ENCODE results near the gene RNF157. TPM values are rescaled to one million over a fixed set of nuclear protein-coding genes. Genes with fewer than 3 reads are reported as not detected.

Gene RNF157
- total and polyA plus RNA-seq, 2 experiments from 2014 or later, result 5.0 to 8.6 TPM

GRCh38 chr17:76277300-76278267 lies 37.3 kb upstream of the RNF157 start:
- TF ChIP-seq EZH2phosphoT487 (IDR thresholded peaks at IDR 0.05; ENCODE audit: low read depth, severe bottlenecking, unreplicated experiment) (no peak), EZH2 (IDR thresholded peaks at IDR 0.05; ENCODE audit: borderline replicate concordance) (no peak), CTCF (IDR thresholded peaks at IDR 0.05; ENCODE audit: poor library complexity) (no peak)
- Histone ChIP-seq H3K79me2 (no peaks in the 10 kb centered on the region), H3K9me3 (ENCODE audit: low read depth) (no peaks in the 10 kb centered on the region), H2AFZ (no peak overlapping the region), H3K4me2 (no peak overlapping the region), H3K9me2 (replicated peaks; ENCODE audit: insufficient read depth) (no peaks in the 10 kb centered on the region), H3K27ac (no peak overlapping the region), H3K27me3 (no peaks in the 10 kb centered on the region), H4K20me1 (ENCODE audit: insufficient read depth, poor library complexity, severe bottlenecking) (no peaks in the 10 kb centered on the region), H3K4me1 (ENCODE audit: insufficient read depth) (peaks cover 3% of the 10 kb centered on the region), H3K36me3 (replicated peaks; ENCODE audit: insufficient read depth, low read depth) (no peaks in the 10 kb centered on the region), H3K4me3 (no peak overlapping the region)
- DNase-seq (ENCODE audit: low spot score), result no peak
- 96% methylated on average over 31 of the region's 31 CpGs for WGBS (ENCODE audit: low lambda C conversion rate, missing lambda C conversion rate)

- Histone ChIP-seq H3K4me1 (ENCODE audit: insufficient read depth) (peaks cover 11% of the 10 kb centered on the region), H3K9me2 (replicated peaks; ENCODE audit: insufficient read depth) (no peaks in the 10 kb centered on the region), H4K20me1 (ENCODE audit: insufficient read depth, poor library complexity, severe bottlenecking) (no peaks in the 10 kb centered on the region), H3K36me3 (replicated peaks; ENCODE audit: insufficient read depth, low read depth) (no peaks in the 10 kb centered on the region), H3K9me3 (ENCODE audit: low read depth) (no peaks in the 10 kb centered on the region), H3K4me3 (no peak overlapping the region), H2AFZ (no peak overlapping the region), H3K27me3 (no peaks in the 10 kb centered on the region), H3K4me2 (no peak overlapping the region), H3K27ac (no peak overlapping the region), H3K79me2 (no peaks in the 10 kb centered on the region)
- 78% methylated on average over 19 of the region's 19 CpGs for WGBS (ENCODE audit: low lambda C conversion rate, missing lambda C conversion rate)
- DNase-seq (ENCODE audit: low spot score), result no peak
- TF ChIP-seq CTCF (IDR thresholded peaks at IDR 0.05; ENCODE audit: poor library complexity), result no peak
- no peak for TF ChIP-seq EZH2phosphoT487 (IDR thresholded peaks at IDR 0.05; ENCODE audit: low read depth, severe bottlenecking, unreplicated experiment)
- no peak for TF ChIP-seq EZH2 (IDR thresholded peaks at IDR 0.05; ENCODE audit: borderline replicate concordance)
These were observed 36.4 kb upstream of the RNF157 start for GRCh38 chr17:76276461-76277299.

DNA sequence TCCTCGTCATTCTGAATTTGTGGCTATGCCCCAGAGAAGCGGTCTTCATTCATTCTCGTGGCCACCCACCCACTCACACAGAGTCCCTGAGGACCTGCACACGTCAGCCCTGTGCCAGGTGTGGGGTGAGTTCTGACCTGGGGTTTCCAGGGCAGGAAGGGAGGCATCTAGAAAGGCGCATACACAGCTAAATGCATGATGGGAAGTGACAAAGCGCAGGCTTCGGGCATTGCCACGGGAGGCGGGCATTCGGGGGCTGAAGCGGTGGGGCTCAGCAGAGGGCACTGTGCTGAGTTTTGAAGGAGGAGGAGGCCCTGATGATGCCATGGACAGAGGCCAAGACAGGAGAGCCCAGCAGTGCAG lies 35.8 kb upstream of the RNF157 start:
- Histone ChIP-seq H3K9me3 (ENCODE audit: low read depth) (no peaks in the 10 kb centered on the region), H3K4me3 (no peak overlapping the region), H3K27me3 (no peaks in the 10 kb centered on the region), H3K27ac (no peak overlapping the region), H3K4me2 (no peak overlapping the region), H3K9me2 (replicated peaks; ENCODE audit: insufficient read depth) (no peaks in the 10 kb centered on the region), H4K20me1 (ENCODE audit: insufficient read depth, poor library complexity, severe bottlenecking) (no peaks in the 10 kb centered on the region), H2AFZ (no peak overlapping the region), H3K4me1 (ENCODE audit: insufficient read depth) (peaks cover 11% of the 10 kb centered on the region), H3K79me2 (no peaks in the 10 kb centered on the region), H3K36me3 (replicated peaks; ENCODE audit: insufficient read depth, low read depth) (no peaks in the 10 kb centered on the region)
- DNase-seq (ENCODE audit: low spot score), result no peak
- TF ChIP-seq EZH2phosphoT487 (IDR thresholded peaks at IDR 0.05; ENCODE audit: low read depth, severe bottlenecking, unreplicated experiment) (no peak), CTCF (IDR thresholded peaks at IDR 0.05; ENCODE audit: poor library complexity) (no peak), EZH2 (IDR thresholded peaks at IDR 0.05; ENCODE audit: borderline replicate concordance) (no peak)
- WGBS (ENCODE audit: low lambda C conversion rate, missing lambda C conversion rate), result 98% methylated on average over 9 of the region's 11 CpGs

All from hepatocyte (in vitro differentiated cells).